Measurements from ENCODE around the gene GAPDHS. TPM values are rescaled to one million over a fixed set of nuclear protein-coding genes. Genes with fewer than 3 reads are reported as not detected.

GAPDHS gene
- total RNA-seq, 4 donors from 2014 or later, result not detected

GRCh38 chr19:35490364-35490763 lies 42.9 kb upstream of the GAPDHS start, which contains the start of gene KRTDAP:
Gene KRTDAP, minus strand, starts transcription at chr19:35490464. Its CDS starts 22 bp downstream, at chr19:35490442.
- Histone ChIP-seq H3K4me1 (peaks cover 0 to 4% (median 4%) of the 10 kb centered on the region in 3 donors), H3K27ac (no peak within 1 kb of the TSS), H3K9me3 (no peaks in the 10 kb centered on the region), H3K27me3 (peaks cover 79% of the 10 kb centered on the region), H3K36me3 (no peaks in the 10 kb centered on the region), H3K4me3 (no peak within 1 kb of the TSS)
- TF ChIP-seq EP300 (IDR thresholded peaks at IDR 0.05) (no peak), CTCF (IDR thresholded peaks at IDR 0.05) (no peak), POLR2AphosphoS5 (IDR thresholded peaks at IDR 0.05) (no peak), POLR2A (IDR thresholded peaks at IDR 0.05) (no peak)
- 75% methylated on average over 5 of the region's 9 CpGs; no CpG with 5 or more reads in 1 of the 2 donors for WGBS, 2 donors (ENCODE audit: low coverage in 1 of 2)
- no peak for ATAC-seq

- ATAC-seq, result no peak
- Histone ChIP-seq H3K4me3 (no peak overlapping the region), H3K9me3 (no peaks in the 10 kb centered on the region), H3K4me1 (peaks cover 0 to 9% (median 4%) of the 10 kb centered on the region in 3 donors), H3K27ac (no peak overlapping the region), H3K36me3 (no peaks in the 10 kb centered on the region), H3K27me3 (peaks cover 79% of the 10 kb centered on the region)
- no CpG with 5 or more reads among the region's 9 CpGs for WGBS, 2 donors (ENCODE audit: low coverage in 1 of 2)
- no peak for TF ChIP-seq EP300 (IDR thresholded peaks at IDR 0.05)
- no peak for TF ChIP-seq CTCF (IDR thresholded peaks at IDR 0.05)
- TF ChIP-seq POLR2AphosphoS5 (IDR thresholded peaks at IDR 0.05), result no peak
- no peak for TF ChIP-seq POLR2A (IDR thresholded peaks at IDR 0.05)
Observed at GRCh38 chr19:35491836-35492360, 41.4 kb upstream of the GAPDHS start.

DNA sequence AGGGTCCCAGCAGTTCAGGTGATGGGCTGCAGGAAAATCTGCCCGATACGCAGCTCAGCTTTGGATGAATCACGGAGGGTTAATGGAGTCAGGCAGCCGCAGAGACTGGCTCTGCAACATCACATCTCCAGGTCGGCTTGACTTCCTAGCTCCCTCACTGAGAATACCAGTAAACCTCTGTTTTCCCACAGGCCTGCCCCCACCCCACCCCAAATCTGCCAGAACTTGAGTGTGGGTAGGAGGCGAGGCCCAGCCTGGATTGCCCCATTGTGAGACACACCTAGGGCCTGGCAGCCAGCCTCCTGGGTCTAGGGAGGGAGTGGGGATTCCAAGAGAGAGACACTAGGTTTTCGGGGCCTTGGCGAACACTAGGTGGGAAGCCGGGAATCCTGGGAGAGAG lies 39.3 kb upstream of the GAPDHS start:
- no peak for ATAC-seq
- Histone ChIP-seq H3K36me3 (no peaks in the 10 kb centered on the region), H3K27me3 (peaks cover 58% of the 10 kb centered on the region), H3K9me3 (no peaks in the 10 kb centered on the region), H3K4me3 (no peak overlapping the region), H3K27ac (no peak overlapping the region), H3K4me1 (peaks cover 0 to 9% (median 4%) of the 10 kb centered on the region in 3 donors)
- WGBS, 2 donors (ENCODE audit: low coverage in 1 of 2), result 80% methylated on average over 7 of the region's 9 CpGs; no CpG with 5 or more reads in 1 of the 2 donors
- TF ChIP-seq POLR2AphosphoS5 (IDR thresholded peaks at IDR 0.05) (no peak), EP300 (IDR thresholded peaks at IDR 0.05) (no peak), CTCF (IDR thresholded peaks at IDR 0.05) (no peak), POLR2A (IDR thresholded peaks at IDR 0.05) (no peak)

- TF ChIP-seq POLR2A (IDR thresholded peaks at IDR 0.05), result no peak
- peak in 3 of 4 experiments; percentile 79 to 98 (median 90) for TF ChIP-seq CTCF (IDR thresholded peaks at IDR 0.05)
- no peak overlapping the region for H3K4me3 ChIP-seq
- peaks cover 0 to 9% (median 4%) of the 10 kb centered on the region in 3 donors for H3K4me1 ChIP-seq
- no peaks in the 10 kb centered on the region for H3K9me3 ChIP-seq
- no peaks in the 10 kb centered on the region for H3K36me3 ChIP-seq
- 27% methylated on average over 10 of the region's 30 CpGs; no CpG with 5 or more reads in 1 of the 2 donors for WGBS, 2 donors (ENCODE audit: low coverage in 1 of 2)
- peak; percentile 84 for ATAC-seq
- H3K27me3 ChIP-seq, result peaks cover 44% of the 10 kb centered on the region
- H3K27ac ChIP-seq, result no peak overlapping the region
Observed at GRCh38 chr19:35495107-35496064, 37.9 kb upstream of the GAPDHS start.

All from gastroesophageal sphincter (tissue), 4 donors.